OCI-LY1 (cell line): ENCODE data around the gene LIN7B.

Source experiments
- CTCF ChIP-seq: fragments of 200-600 bp; sonication (generic), shearing (Covaris generic); IDR thresholded peaks from 2 replicates; pipeline ENCODE4 v1.5.1; 2017; ENCODE audit warnings: mild to moderate bottlenecking, antibody characterized with exemption, low read length, moderate library complexity, mixed read lengths
- EZH2 ChIP-seq: fragments of 200-600 bp; sonication (generic), shearing (Covaris generic); IDR thresholded peaks from 2 replicates; pipeline ENCODE4 v1.8.0; 2017; ENCODE audit warnings: borderline replicate concordance, mixed run types, mild to moderate bottlenecking, antibody characterized with exemption, low read length, moderate library complexity, mixed read lengths

DNA sequence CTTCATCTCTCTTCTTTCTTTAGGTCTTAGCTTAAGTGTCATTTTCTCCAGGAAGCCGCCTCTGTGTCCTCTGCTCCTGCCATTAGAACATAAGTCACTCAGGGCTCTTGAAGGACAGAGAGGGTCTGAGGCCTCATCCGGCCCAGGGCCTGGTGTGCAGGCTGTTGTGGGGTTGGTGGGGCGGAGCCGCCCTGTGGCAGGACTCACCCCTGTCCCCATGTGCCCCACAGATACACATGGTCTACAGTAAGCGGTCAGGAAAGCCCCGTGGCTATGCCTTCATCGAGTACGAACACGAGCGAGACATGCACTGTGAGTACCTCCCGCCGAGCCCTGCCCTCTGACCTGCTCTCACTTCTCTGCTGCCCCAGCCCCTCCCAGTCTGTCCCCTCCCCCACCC lies 13.0 kb upstream of the LIN7B start:
- no peak for TF ChIP-seq CTCF
- TF ChIP-seq EZH2 = no peak
